Right atrium auricular region (tissue), 2 donors: ENCODE results near the gene TEK. TPM values are rescaled to one million over a fixed set of nuclear protein-coding genes. Genes with fewer than 3 reads are reported as not detected.

Source experiments
- DNase-seq: peaks from one replicate; pipeline ENCODE4 v3.0.0-alpha.2; 2019; ENCODE audit warnings: low spot score
- H3K27ac ChIP-seq, 2 donors: fragments of 200-600 bp; sonication (generic); 1 replicate in 1 of 2; 2 replicates in 1 of 2; pipeline ENCODE4 v1.5.1; 2016 to 2019
- H3K27me3 ChIP-seq, 2 donors: fragments of 200-600 bp; sonication (generic); one replicate each; pipeline versions ENCODE4 v1.5.1 to v1.6.0; 2017 to 2019
- H3K36me3 ChIP-seq: fragments of 200-600 bp; sonication (generic); one replicate; pipeline ENCODE4 v1.5.1; 2016
- H3K4me1 ChIP-seq, 2 donors: fragments of 200-600 bp; sonication (generic); one replicate each; pipeline versions ENCODE4 v1.5.1 to v1.6.0; 2017 to 2019
- H3K4me3 ChIP-seq, 2 donors: fragments of 200-600 bp; sonication (generic); 1 replicate in 1 of 2; 2 replicates in 1 of 2; pipeline ENCODE4 v1.5.1; 2017 to 2019; ENCODE audit warnings: mild to moderate bottlenecking in 1 of 2, moderate library complexity in 1 of 2
- H3K9me3 ChIP-seq, 2 donors: fragments of 200-600 bp; sonication (generic); one replicate each; pipeline ENCODE4 v1.5.1; 2019
- total RNA-seq, 2 donors: library from RNA; depleted of rRNA; stranded (reverse); fragments of >200 nt; gene quantifications; one replicate each; pipeline ENCODE4 v1.1.0, GENCODE V29; 2016
- TF ChIP-seq, protein P1 (sequence below), 2 donors: fragments of 200-600 bp; sonication (generic); IDR thresholded peaks; one replicate each; pipeline ENCODE4 v1.5.1; 2019; ENCODE audit warnings: antibody characterized with exemption in 2 of 2

The TEK gene
- total RNA-seq, 2 donors from 2014 or later = 16.7 to 30.7 TPM

DNA sequence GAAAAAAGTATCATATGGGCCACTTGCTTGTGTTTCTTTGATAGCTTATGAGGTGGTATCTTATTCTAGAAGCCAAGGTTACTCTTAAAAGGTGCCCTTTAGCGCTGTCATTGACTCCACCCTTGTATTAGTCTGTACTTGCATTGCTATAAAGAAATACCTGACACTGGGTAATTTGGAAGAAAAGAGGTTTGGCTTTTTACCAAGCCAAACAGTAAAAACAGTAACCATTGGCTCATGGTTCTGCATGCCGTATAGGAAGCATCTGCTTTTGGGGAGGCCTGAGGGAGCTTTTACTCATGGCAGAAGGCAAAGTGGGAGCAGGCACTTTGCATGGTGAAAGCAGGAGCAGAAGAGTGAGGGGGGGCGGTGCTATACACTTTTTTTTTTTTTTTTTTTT is 87.4 kb downstream of the TEK start:
- Histone ChIP-seq H3K9me3 (no peaks in the 10 kb centered on the region), H3K27me3 (no peaks in the 10 kb centered on the region), H3K4me1 (peaks cover 0 to 11% of the 10 kb centered on the region in 2 donors), H3K4me3 (no peak overlapping the region), H3K27ac (no peak overlapping the region), H3K36me3 (no peaks in the 10 kb centered on the region)
- no peak for DNase-seq
- TF ChIP-seq, protein P1, sequence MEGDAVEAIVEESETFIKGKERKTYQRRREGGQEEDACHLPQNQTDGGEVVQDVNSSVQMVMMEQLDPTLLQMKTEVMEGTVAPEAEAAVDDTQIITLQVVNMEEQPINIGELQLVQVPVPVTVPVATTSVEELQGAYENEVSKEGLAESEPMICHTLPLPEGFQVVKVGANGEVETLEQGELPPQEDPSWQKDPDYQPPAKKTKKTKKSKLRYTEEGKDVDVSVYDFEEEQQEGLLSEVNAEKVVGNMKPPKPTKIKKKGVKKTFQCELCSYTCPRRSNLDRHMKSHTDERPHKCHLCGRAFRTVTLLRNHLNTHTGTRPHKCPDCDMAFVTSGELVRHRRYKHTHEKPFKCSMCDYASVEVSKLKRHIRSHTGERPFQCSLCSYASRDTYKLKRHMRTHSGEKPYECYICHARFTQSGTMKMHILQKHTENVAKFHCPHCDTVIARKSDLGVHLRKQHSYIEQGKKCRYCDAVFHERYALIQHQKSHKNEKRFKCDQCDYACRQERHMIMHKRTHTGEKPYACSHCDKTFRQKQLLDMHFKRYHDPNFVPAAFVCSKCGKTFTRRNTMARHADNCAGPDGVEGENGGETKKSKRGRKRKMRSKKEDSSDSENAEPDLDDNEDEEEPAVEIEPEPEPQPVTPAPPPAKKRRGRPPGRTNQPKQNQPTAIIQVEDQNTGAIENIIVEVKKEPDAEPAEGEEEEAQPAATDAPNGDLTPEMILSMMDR (IDR thresholded peaks at IDR 0.05) = no peak

DNA sequence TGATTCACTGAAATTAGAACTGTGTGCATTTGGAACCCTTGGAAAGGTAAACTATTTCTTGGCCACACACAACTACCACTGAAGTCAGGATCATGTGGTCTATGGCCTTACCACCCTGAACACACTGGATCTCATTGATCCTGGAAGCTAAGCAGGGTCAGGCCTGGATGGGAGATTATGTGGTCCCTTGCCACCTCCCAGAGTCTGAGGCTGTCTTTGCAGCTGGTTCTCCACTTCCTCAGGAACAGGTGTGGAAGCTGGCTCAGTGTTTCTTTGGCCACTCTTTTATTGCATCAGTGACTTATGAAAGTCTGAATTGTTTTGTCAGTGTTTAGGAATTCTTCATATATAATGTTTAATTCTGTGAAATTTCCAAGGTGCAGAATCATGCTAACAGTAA is 89.2 kb downstream of the TEK start:
- no peak overlapping the region for H3K4me3 ChIP-seq
- no peaks in the 10 kb centered on the region for H3K9me3 ChIP-seq
- DNase-seq = no peak
- TF ChIP-seq, protein P1 (IDR thresholded peaks at IDR 0.05) = peak in 1 of 2 donors; percentile 19
- peaks cover 0 to 11% of the 10 kb centered on the region in 2 donors for H3K4me1 ChIP-seq
- H3K27ac ChIP-seq = no peak overlapping the region
- no peaks in the 10 kb centered on the region for H3K36me3 ChIP-seq
- no peaks in the 10 kb centered on the region for H3K27me3 ChIP-seq

DNA sequence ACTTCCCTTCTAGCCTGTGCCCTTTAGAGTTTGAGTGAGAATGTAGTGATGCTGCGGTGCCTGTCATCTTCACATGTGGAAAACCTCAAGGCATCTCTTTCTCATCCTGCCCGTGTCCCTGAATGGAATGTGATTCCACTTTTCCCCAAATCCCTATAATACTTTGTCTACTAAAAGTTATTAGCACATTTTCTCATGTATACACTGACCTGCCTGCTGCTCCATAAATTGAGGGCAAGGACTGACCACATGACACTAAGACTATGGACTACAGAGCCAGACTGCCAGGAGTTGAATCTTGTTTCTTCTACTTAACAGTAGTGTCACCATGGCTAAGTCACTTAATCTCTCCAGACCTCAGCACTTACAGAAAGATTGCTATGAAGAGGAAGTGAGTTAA is 93.0 kb downstream of the TEK start:
- DNase-seq = no peak
- Histone ChIP-seq H3K9me3 (no peaks in the 10 kb centered on the region), H3K27me3 (no peaks in the 10 kb centered on the region), H3K4me1 (no peaks in the 10 kb centered on the region), H3K36me3 (no peaks in the 10 kb centered on the region), H3K27ac (no peak overlapping the region), H3K4me3 (no peak overlapping the region)
- TF ChIP-seq, protein P1 (IDR thresholded peaks at IDR 0.05) = no peak

DNA sequence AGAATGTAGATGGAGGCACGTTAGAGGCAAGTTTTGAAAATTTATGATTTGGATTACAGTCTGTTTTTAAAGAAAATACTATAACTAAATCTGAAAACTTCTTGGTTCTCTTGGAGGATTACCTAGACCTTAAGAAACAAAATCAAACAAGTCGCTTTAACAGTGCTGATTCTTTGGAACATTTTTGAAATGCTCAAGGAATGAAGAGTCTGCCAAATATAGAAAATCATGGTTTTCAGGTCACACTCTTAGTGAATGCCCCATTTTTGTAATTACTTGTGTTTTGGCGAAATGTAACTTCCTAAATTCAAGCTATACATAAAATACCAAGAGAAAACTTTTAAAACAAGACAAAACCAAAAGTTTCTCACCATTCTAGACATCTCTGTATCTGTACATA is 94.8 kb downstream of the TEK start:
- no peak overlapping the region for H3K27ac ChIP-seq
- H3K4me1 ChIP-seq = no peaks in the 10 kb centered on the region
- no peaks in the 10 kb centered on the region for H3K36me3 ChIP-seq
- no peaks in the 10 kb centered on the region for H3K27me3 ChIP-seq
- DNase-seq = no peak
- TF ChIP-seq, protein P1 (IDR thresholded peaks at IDR 0.05) = no peak
- H3K9me3 ChIP-seq = no peaks in the 10 kb centered on the region
- H3K4me3 ChIP-seq = no peak overlapping the region

DNA sequence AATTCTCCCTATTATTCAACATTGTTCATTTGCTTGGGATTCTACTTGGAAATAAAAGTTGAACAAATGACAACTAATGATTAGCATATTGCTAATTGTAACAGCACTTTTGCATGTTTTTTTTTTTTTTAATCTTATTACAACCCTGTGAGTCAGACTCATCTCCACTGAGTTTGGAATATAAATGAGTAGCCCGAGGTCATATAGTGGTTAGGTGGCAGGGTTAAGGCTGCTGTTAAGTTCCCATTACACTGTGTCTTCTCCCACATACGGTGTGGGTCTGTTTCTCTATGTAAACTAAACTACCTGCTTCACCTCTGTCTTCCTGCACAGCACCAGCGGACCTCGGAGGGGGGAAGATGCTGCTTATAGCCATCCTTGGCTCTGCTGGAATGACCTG is 95.6 kb downstream of the TEK start:
- TF ChIP-seq, protein P1 (IDR thresholded peaks at IDR 0.05) = no peak
- no peak overlapping the region for H3K27ac ChIP-seq

DNA sequence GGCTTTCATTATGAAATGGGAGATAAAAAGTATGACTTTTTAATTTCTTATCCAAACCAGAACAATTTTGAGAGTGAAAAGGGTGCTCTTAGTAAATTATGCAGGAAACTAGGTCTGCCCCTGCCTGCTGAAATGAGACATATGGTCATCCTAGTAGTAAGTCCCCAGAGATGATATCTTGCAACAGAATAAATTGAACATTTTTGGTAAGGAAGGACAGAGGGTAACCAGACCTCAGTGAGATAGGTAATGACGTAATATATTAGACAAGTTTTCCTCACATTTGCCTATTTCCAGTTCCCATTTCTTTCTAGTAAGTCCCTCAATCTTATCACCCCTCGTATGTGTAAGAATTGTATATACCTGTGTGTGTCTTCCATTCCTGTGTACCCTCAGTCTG is 96.2 kb downstream of the TEK start:
- TF ChIP-seq, protein P1 (IDR thresholded peaks at IDR 0.05) = no peak
- Histone ChIP-seq H3K27me3 (no peaks in the 10 kb centered on the region), H3K4me1 (no peaks in the 10 kb centered on the region), H3K27ac (no peak overlapping the region), H3K36me3 (no peaks in the 10 kb centered on the region), H3K4me3 (no peak overlapping the region), H3K9me3 (no peaks in the 10 kb centered on the region)
- no peak for DNase-seq

More for the DNA sequence above, 95.6 kb downstream of the TEK start:
- no peaks in the 10 kb centered on the region for H3K36me3 ChIP-seq
- DNase-seq = no peak
- H3K4me1 ChIP-seq = no peaks in the 10 kb centered on the region
- H3K27me3 ChIP-seq = no peaks in the 10 kb centered on the region
- no peaks in the 10 kb centered on the region for H3K9me3 ChIP-seq
- H3K4me3 ChIP-seq = no peak overlapping the region
